Thoracic aorta (tissue), 2 donors: ENCODE measurements around the gene AURKAIP1. TPM values are rescaled to one million over a fixed set of nuclear protein-coding genes. Genes with fewer than 3 reads are reported as not detected.
"Not testable (repeated sequence)": the region's sequence is repeated elsewhere in the genome, so short reads cannot be mapped to it uniquely, and the experiment has no call there.

ENCODE experiments used
- ATAC-seq: fragments of 150-250 bp; one replicate; pipeline ENCODE4 v1.8.0; 2017; ENCODE audit warnings: low read depth; ENCODE audit not compliant: insufficient number of reproducible peaks, low FRiP score
- DNase-seq: peaks from one replicate; pipeline ENCODE4 v3.0.0-alpha.2; 2020; ENCODE audit warnings: low spot score
- H3K27ac ChIP-seq, 2 donors: fragments of 200-600 bp; sonication (generic); 1 replicate in 1 of 2; 2 replicates in 1 of 2; pipeline ENCODE4 v1.5.1; 2016; ENCODE audit warnings: mild to moderate bottlenecking in 2 of 2, moderate library complexity in 2 of 2
- H3K27me3 ChIP-seq: fragments of 200-600 bp; sonication (generic); replicated peaks from 2 replicates; pipeline ENCODE4 v1.6.0; 2016; ENCODE audit warnings: mild to moderate bottlenecking; ENCODE audit not compliant: insufficient read depth
- H3K36me3 ChIP-seq: fragments of 200-600 bp; sonication (generic); one replicate; pipeline ENCODE4 v1.5.1; 2016
- H3K4me1 ChIP-seq, 2 donors: fragments of 200-600 bp; sonication (generic); 1 replicate in 1 of 2; 2 replicates in 1 of 2; pipeline versions ENCODE4 v1.5.1 to v1.6.0; 2016; ENCODE audit warnings: low read depth in 2 of 2, mild to moderate bottlenecking in 1 of 2; ENCODE audit not compliant: control insufficient read depth in 1 of 2
- H3K4me3 ChIP-seq: fragments of 200-600 bp; sonication (generic); 2 replicates; pipeline ENCODE4 v1.5.1; 2016; ENCODE audit warnings: mild to moderate bottlenecking
- H3K9me3 ChIP-seq: fragments of 200-600 bp; sonication (generic); 2 replicates; pipeline ENCODE4 v1.5.1; 2016
- CTCF ChIP-seq: fragments of 200-600 bp; sonication (generic); IDR thresholded peaks from one replicate; pipeline ENCODE4 v1.5.1; 2019; ENCODE audit warnings: antibody characterized with exemption
- total RNA-seq, 2 donors: library from RNA; depleted of rRNA; stranded (reverse); fragments of >200 nt; gene quantifications; one replicate each; pipeline versions ENCODE4 v1.1.0 to v1.2.3, GENCODE V29; 2016

AURKAIP1 gene
- total RNA-seq, 2 donors from 2014 or later, result 43.5 to 94.5 TPM

DNA sequence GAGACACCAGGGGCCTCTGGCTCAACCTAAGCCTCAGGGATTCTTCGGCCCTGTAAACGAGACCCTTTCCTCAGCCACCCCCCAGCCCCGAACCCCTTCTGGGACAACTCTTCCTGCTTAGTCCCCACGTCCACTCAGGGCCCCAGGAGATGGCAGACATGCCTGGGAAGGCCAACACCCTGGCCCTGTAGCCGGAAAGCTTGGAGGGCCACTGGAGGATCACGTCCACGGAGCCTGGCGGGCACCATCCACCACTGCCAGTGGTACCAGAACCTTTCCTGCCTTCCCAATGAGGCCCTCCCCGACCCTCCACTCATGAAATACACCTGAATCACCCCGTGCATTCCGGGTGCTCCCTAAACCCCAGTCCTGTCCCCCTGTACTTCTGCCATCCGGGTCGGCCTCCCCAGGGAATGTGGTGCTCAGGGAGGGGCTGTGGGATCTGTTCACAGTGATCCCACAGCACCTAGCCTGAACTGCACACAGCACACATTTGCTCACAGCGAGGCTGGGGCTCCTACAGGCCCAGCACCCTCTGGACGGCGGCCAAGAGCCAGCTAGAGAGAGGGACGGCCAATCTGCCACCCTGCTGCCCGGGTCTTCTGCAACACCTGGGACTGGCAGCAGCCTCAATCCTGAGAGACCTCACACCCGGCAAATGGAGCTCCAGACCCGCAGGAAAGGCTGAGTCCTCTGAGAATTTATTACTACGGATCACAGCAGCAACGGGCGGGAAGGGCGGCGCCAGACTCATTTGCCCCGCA, 1.8 kb downstream of the AURKAIP1 start:
- H3K36me3 ChIP-seq, result peaks cover 7% of the 10 kb centered on the region
- no peak overlapping the region for H3K27ac ChIP-seq
- H3K4me1 ChIP-seq, result peaks cover 22 to 29% of the 10 kb centered on the region in 2 donors
- TF ChIP-seq CTCF, result no peak
- DNase-seq (no peak), ATAC-seq (no peak)
- no peaks in the 10 kb centered on the region for H3K9me3 ChIP-seq
- no peak overlapping the region for H3K4me3 ChIP-seq
- H3K27me3 ChIP-seq, result no peaks in the 10 kb centered on the region

GRCh38 chr1:1371746-1372711, 3.0 kb downstream of the AURKAIP1 start:
- no peak overlapping the region for H3K27ac ChIP-seq
- DNase-seq (no peak), ATAC-seq (no peak)
- peaks cover 22 to 29% of the 10 kb centered on the region in 2 donors for H3K4me1 ChIP-seq
- H3K9me3 ChIP-seq, result no peaks in the 10 kb centered on the region
- no peak overlapping the region for H3K4me3 ChIP-seq
- peaks cover 7% of the 10 kb centered on the region for H3K36me3 ChIP-seq
- TF ChIP-seq CTCF, result peak; percentile 98
- H3K27me3 ChIP-seq, result no peaks in the 10 kb centered on the region

DNA sequence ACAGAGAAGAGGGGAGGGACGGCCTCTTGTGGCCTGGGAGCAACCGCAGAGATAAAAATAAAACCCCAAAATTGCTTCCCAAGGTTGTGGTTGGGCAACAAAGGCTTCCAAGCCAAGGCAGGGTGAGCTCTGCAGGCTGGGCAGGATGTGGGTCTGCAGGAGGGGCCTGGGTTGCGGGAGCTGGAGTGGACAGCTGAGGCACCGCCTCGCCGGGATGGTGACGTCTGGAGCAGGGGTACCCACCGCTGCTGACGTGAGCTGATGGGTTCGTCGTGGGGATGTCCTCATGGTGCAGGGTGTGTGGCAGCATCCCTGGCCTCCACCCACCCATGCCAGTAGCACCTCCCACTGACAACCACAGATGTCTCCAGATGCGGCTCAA, 3.7 kb downstream of the AURKAIP1 start:
- no peak overlapping the region for H3K27ac ChIP-seq
- no peaks in the 10 kb centered on the region for H3K27me3 ChIP-seq
- no peak for ATAC-seq
- TF ChIP-seq CTCF, result no peak
- no peak overlapping the region for H3K4me3 ChIP-seq
- no peaks in the 10 kb centered on the region for H3K9me3 ChIP-seq
- H3K4me1 ChIP-seq, result peaks cover 22 to 29% of the 10 kb centered on the region in 2 donors
- no peak for DNase-seq
- peaks cover 7% of the 10 kb centered on the region for H3K36me3 ChIP-seq

GRCh38 chr1:1370771-1371300, 4.2 kb downstream of the AURKAIP1 start:
- DNase-seq, result no peak
- Histone ChIP-seq H3K9me3 (no peaks in the 10 kb centered on the region), H3K27me3 (no peaks in the 10 kb centered on the region), H3K36me3 (peaks cover 7% of the 10 kb centered on the region), H3K27ac (no peak overlapping the region), H3K4me3 (no peak overlapping the region), H3K4me1 (peaks cover 20 to 29% of the 10 kb centered on the region in 2 donors)
- TF ChIP-seq CTCF, result no peak
- no peak for ATAC-seq

DNA sequence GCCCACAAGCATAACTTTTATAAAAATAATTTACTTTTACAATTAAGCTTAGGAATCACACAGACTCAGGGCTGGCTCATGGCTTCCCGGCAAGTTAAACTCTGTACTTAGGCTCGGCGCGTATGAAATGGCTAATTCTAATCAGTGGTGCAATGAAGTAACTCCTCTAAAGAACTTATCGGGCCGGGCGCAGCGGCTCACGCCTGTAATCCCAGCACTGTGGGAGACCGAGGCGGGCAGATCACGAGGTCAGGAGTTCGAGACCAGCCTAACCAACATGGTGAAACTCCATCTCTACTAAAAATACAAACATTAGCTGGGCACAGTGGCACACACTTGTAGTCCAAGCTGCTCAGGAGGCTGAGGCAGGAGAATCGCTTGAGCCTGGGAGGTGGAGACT, 4.9 kb downstream of the AURKAIP1 start:
- H3K4me3 ChIP-seq, H3K27ac ChIP-seq, ATAC-seq, H3K9me3 ChIP-seq, H3K36me3 ChIP-seq, H3K27me3 ChIP-seq, DNase-seq: not testable (repeated sequence)
- H3K4me1 ChIP-seq, result peaks cover 18 to 29% of the 10 kb centered on the region in 2 donors
